ENCODE data around the gene TMEM183A.

TMEM183A gene

DNA sequence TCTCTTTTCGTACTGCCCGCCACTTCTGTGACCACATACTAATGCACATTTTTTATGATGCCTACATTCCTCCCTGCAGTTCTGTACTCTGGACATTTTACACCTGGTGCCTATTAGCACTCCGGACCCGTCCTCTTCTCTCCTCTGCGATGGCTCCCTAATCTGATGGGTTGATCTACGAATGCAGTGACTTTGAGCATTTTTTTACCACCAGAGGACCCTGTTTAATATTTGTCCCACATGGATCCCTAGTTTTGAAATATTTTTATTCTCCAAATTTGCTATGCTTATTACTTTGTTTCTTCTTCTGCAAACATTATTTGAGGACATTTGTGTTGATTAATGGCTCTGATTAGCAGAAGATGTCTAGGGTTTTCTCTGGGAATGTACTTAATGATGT is 24.3 kb downstream of the TMEM183A start:
- FAIRE-seq = no peak

DNA sequence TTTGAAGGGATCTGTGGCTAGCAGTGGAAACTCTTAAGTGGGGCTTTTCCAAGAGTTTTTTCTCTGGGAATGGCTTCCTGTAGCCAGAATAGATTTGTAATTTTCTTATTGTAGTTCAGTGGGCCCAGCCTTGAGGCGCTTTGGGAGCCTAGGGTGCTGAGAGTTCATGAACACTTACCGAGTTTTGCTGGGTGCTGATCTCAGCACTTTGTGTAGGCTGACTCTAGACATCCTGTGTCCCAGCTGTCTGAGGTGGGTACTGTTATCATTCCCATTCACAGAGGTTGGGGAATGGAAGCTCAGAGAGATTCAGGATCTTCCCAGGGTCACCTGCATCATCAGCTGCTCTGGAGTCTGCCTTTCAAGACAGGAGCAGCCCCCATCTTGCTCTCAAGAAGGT is 26.1 kb downstream of the TMEM183A start:
- FAIRE-seq = no peak

DNA sequence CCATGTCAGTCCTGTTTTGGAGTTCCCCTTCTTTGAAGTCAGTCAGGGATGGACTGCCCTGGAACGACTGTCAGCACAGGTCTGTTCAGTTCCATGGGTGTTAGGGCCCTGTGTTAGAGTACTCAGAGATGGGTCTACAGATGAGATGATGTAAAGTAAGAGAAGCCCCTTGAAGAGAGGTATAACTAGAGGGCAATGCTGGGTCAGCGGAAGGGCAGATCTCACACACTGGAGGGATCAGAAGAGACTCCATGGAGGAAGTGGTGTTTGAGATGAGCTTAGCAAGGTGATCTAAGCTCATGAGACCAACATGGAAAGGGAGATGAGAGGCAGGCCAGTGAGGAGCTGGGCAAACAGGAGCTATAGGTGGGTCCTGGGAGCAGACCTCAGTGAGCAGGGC is 26.7 kb downstream of the TMEM183A start:
- FAIRE-seq = no peak

- no peak for FAIRE-seq
Measured at GRCh38 chr1:203034422-203035110, 27.4 kb downstream of the TMEM183A start.

DNA sequence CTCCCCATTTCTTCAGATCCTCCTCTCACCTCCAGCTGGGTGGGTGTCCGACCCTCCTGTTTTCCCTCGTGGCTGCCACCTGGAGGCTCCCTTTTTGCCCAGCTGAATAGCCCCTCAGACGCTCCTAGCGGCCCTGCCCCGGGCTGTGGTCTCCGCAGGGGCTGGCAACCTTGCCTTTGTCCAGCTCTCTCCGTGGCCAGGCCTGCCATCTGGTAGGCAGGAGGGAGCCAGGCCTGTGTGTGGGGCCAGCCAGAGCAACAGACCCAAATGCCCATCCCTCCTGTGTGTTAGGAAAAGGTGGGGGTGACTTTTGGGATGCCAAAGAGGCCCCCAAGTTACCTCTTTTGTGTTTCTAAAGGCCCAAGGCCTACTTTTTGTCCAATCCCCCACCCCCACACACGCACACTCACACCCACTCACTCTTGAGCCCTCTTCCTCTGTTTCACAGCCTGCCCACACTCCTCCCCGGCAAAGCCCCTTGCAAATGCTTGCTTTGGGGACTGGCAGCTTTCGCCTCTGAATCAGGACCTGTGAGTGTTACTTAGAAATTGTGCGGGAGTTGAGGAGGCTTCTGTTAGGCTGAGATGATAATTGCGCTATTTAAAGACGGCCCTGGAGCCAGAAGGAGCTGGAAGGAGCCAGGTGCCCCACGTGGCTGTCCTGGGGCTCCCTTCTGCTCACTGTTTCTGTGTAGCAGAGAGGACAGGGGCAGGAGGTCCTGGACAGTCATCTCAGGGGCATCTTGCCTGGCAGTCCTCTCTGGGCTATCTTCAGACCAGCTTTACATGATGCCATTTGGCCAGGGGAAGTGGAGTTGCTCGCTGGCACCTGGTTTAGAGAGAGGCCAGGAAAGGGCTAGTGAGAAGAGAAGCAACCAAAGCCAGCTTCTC is 28.2 kb downstream of the TMEM183A start:
- no peak for FAIRE-seq

GRCh38 chr1:203036135-203036534 is 29.0 kb downstream of the TMEM183A start:
- no peak for FAIRE-seq

DNA sequence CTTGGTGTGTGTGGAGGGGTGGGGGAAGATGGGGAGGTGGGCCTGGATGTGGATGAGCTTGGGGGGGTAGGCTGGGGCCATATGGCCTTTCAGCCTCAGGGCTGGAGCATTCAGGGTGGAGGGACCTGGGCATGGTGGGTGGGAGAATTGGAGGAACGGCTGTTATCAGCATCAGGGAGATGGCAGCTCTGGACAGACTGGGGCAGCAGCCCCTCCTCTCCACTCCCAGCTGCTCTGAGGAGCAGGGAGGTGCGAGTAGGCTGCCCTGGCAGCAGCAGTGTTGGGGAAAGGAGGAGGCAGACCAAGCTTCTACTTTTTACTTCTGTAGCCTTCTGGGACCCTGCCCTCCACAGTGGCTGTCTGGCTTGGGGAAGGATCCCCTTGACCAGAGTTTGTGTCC is 29.4 kb downstream of the TMEM183A start:
- FAIRE-seq = no peak

- no peak for FAIRE-seq
Measured at GRCh38 chr1:203037509-203038190, 30.5 kb downstream of the TMEM183A start.

- no peak for FAIRE-seq
Measured at GRCh38 chr1:203038217-203038741, 31.1 kb downstream of the TMEM183A start.

DNA sequence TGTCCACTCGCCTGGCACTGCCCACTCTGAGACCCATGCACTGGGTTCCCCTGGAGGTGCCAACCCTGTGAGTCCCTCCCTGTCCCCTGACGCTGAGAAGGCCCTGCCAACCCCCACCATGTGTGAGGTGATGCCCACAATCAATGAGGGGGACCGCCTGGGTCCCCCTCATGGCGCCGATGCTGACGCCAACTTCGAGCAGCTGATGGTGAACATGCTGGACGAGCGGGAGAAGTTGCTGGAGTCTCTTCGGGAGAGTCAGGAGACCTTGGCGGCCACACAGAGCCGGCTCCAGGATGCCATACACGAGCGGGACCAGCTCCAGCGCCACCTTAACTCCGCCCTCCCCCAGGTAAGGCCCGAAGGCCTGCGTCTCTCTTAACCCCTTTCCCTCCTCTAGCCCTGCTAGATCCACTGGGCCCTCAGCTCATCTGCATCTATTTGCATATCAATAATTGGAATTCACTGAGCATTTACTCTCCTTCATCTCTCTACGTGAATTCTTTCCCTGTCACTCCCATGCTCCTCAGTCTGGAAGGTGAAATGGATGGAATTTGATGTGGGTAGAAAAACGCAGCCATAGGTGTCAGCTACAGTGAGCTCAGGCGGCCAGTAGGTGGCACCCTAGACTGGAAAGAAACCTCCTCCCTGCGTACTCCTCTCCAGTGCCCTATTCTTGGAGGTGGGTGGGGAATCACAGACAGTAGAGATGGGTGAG is 31.9 kb downstream of the TMEM183A start:
- peak; percentile 61 for FAIRE-seq

GRCh38 chr1:203039609-203040512 is 32.7 kb downstream of the TMEM183A start:
- FAIRE-seq = no peak

DNA sequence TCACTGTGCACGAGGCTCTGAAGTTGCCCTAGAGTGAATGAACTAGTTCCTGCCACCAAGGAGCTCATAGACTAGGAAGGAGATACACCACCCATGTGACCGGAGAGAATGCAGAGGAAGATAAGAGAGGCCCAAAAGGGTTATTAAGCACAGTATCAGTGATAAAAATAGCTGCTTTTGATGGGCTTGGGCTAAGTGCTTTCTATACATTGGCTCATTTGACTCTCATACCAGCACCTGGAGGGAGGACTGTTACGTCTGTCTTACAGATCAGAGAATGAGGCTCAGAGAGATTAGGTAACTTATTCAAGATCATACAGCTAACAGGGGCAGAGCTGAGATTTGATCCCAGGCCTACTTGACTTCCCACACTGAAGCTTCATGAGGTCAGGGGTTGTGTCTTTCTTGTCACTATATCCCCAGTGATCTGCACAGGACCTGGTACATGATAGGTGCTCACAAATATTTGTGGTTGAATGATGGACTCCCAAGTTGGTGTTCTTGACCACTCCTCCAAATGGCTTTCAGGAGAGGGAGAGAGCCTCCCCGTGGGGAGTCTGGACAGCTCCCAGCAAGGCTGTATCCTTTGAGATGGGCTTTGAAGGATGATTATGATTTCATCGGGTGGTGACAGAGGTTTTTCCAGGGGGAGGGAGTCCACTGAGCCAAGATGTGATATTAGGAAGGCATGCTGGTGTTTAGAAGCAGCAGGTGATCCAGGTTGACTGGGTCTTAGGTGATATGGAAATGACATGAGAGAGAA is 33.5 kb downstream of the TMEM183A start:
- FAIRE-seq = no peak

DNA sequence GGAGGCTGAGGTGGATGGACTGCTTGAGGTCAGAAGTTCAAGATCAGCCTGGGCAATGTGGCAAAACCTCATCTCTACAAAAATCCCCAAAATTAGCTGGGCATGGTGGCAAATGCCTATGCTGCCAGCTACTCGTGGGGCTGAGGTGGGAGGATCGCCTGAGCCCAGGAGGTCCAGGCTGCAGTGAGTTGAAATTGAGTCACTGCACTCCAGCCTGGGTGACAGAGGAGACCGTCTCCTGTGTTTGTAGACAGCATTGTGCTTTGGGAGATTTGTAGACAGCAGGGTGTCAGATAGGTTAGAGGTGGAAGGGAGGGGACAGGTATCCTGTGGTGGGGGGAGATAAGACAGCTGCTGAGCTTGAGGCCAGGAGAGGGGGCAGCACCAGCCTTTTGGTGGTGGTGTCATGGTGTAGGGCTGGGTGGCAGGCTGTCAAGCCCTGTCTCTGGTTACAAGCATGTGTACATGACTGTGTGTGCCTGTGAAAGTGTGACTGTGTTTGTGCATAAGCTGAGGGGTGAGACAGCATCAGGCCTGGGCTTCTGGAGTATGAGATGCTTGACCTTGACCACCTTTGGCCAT is 34.3 kb downstream of the TMEM183A start:
- no peak for FAIRE-seq

- FAIRE-seq = no peak
Measured at GRCh38 chr1:203043830-203044545, 36.8 kb downstream of the TMEM183A start.

GRCh38 chr1:203044546-203045250 is 37.5 kb downstream of the TMEM183A start:
- FAIRE-seq = no peak

GRCh38 chr1:203045336-203045735 is 38.2 kb downstream of the TMEM183A start:
- no peak for FAIRE-seq

- no peak for FAIRE-seq
Measured at GRCh38 chr1:203045821-203046594, 38.8 kb downstream of the TMEM183A start.

GRCh38 chr1:203046984-203047630 is 39.9 kb downstream of the TMEM183A start:
- no peak for FAIRE-seq

All from G401.6 (cell line).